Embryonic facial prominence (tissue), 1 donor: ENCODE results near the gene QSOX1.

Experiments
- DNase-seq: peaks from one replicate; pipeline ENCODE4 v3.0.0-alpha.2; 2016; ENCODE audit errors: extremely low spot score

The QSOX1 gene

GRCh38 chr1:180250883-180251509, 96.3 kb downstream of the QSOX1 start:
- DNase-seq = no peak

- no peak for DNase-seq
These were observed 97.0 kb downstream of the QSOX1 start for GRCh38 chr1:180251526-180252305.

GRCh38 chr1:180252638-180253536, 98.2 kb downstream of the QSOX1 start:
- DNase-seq = no peak
